CD14-positive monocyte (primary cell): ENCODE measurements around the gene PCCA. TPM values are rescaled to one million over a fixed set of nuclear protein-coding genes. Genes with fewer than 3 reads are reported as not detected.

Experiments used
- DNase-seq, 3 donors: peaks; one replicate each; pipeline ENCODE4 v3.0.0-alpha.2; 2011 to 2022
- H2AFZ ChIP-seq: 2 replicates; pipeline ENCODE4 v1.6.0; 2012; ENCODE audit warnings: mild to moderate bottlenecking, low read depth, low read length, inconsistent platforms; ENCODE audit not compliant: insufficient read depth, poor library complexity, severe bottlenecking
- H3K27ac ChIP-seq, 2 donors: 1 replicate in 1 of 2; 2 replicates in 1 of 2; pipeline ENCODE4 v1.5.1; 2012 to 2013; ENCODE audit warnings: low read length in 2 of 2, control low read depth in 1 of 2, inconsistent platforms in 1 of 2, low read depth in 1 of 2, mild to moderate bottlenecking in 1 of 2
- H3K27me3 ChIP-seq, 2 donors: one replicate each; pipeline versions ENCODE4 v1.6.0 to v1.6.1; 2011 to 2013; ENCODE audit warnings: low read length in 2 of 2; ENCODE audit not compliant: control insufficient read depth in 2 of 2, insufficient read depth in 2 of 2
- H3K36me3 ChIP-seq, 2 donors: replicated peaks in 1 of 2; 1 replicate in 1 of 2; 2 replicates in 1 of 2; pipeline versions ENCODE4 v1.5.1 to v1.6.1; 2012 to 2013; ENCODE audit warnings: low read length in 2 of 2, control low read depth in 1 of 2, inconsistent platforms in 1 of 2, mild to moderate bottlenecking in 1 of 2; ENCODE audit not compliant: insufficient read depth in 2 of 2, control insufficient read depth in 1 of 2
- H3K4me1 ChIP-seq, 2 donors: 1 replicate in 1 of 2; 2 replicates in 1 of 2; pipeline versions ENCODE4 v1.5.1 to v1.6.1; 2012 to 2013; ENCODE audit warnings: low read length in 2 of 2, control low read depth in 1 of 2, inconsistent platforms in 1 of 2, mild to moderate bottlenecking in 1 of 2, moderate library complexity in 1 of 2; ENCODE audit not compliant: insufficient read depth in 2 of 2, control insufficient read depth in 1 of 2
- H3K4me2 ChIP-seq: replicated peaks from 2 replicates; pipeline ENCODE3; 2012; ENCODE audit warnings: low read length, moderate library complexity, mild to moderate bottlenecking; ENCODE audit not compliant: poor library complexity, severe bottlenecking; ENCODE audit errors: extremely low read depth
- H3K4me3 ChIP-seq, 3 experiments: fragments of 200-600 bp in 1 of 3; sonication (generic) in 1 of 3; replicated peaks in 1 of 3; 1 replicate in 2 of 3; 2 replicates in 1 of 3; pipeline ENCODE4 v1.5.1; 2011 to 2013; ENCODE audit warnings: low read length in 3 of 3, mild to moderate bottlenecking in 3 of 3, control low read depth in 2 of 3, low read depth in 2 of 3, inconsistent platforms in 1 of 3, moderate library complexity in 1 of 3
- H3K79me2 ChIP-seq: 2 replicates; pipeline ENCODE4 v1.6.0; 2012; ENCODE audit warnings: mild to moderate bottlenecking, control low read depth, inconsistent platforms, low read length, moderate library complexity; ENCODE audit not compliant: insufficient read depth
- H3K9ac ChIP-seq: 2 replicates; pipeline ENCODE4 v1.6.0; 2017; ENCODE audit warnings: low read length, mild to moderate bottlenecking; ENCODE audit not compliant: insufficient read depth, poor library complexity, severe bottlenecking
- H3K9me3 ChIP-seq, 2 donors: replicated peaks in 1 of 2; 1 replicate in 1 of 2; 2 replicates in 1 of 2; pipeline versions ENCODE4 v1.5.1 to v1.6.1; 2012 to 2013; ENCODE audit warnings: low read length in 2 of 2, control low read depth in 1 of 2; ENCODE audit not compliant: control insufficient read depth in 1 of 2, insufficient read depth in 1 of 2
- H4K20me1 ChIP-seq: 2 replicates; pipeline ENCODE4 v1.6.0; 2012; ENCODE audit warnings: mild to moderate bottlenecking, low read length, control low read depth, moderate library complexity; ENCODE audit not compliant: insufficient read depth
- H3K27ac Mint-ChIP-seq, 7 donors: one replicate each; pipeline ENCODE4 v1.8.0; 2020; ENCODE audit warnings: mild to moderate bottlenecking in 7 of 7, mixed read lengths in 7 of 7, moderate library complexity in 6 of 7, inconsistent platforms in 2 of 7
- H3K27me3 Mint-ChIP-seq, 3 donors: one replicate each; pipeline ENCODE4 v1.8.0; 2021 to 2022; ENCODE audit warnings: low read depth in 3 of 3, mild to moderate bottlenecking in 3 of 3, mixed read lengths in 3 of 3, moderate library complexity in 3 of 3, inconsistent platforms in 1 of 3
- H3K36me3 Mint-ChIP-seq, 2 donors: one replicate each; pipeline ENCODE4 v1.8.0; 2020; ENCODE audit warnings: mixed read lengths in 2 of 2, inconsistent platforms in 1 of 2, mild to moderate bottlenecking in 1 of 2
- H3K4me1 Mint-ChIP-seq: one replicate; pipeline ENCODE4 v1.8.0; 2020; ENCODE audit warnings: mild to moderate bottlenecking, mixed read lengths
- H3K4me3 Mint-ChIP-seq, 2 donors: one replicate each; pipeline ENCODE4 v1.8.0; 2020; ENCODE audit warnings: mild to moderate bottlenecking in 2 of 2, mixed read lengths in 2 of 2, moderate library complexity in 1 of 2
- H3K9me3 Mint-ChIP-seq, 7 donors: one replicate each; pipeline ENCODE4 v1.8.0; 2020 to 2022; ENCODE audit warnings: mixed read lengths in 7 of 7, mild to moderate bottlenecking in 6 of 7, moderate library complexity in 6 of 7, inconsistent platforms in 2 of 7
- CTCF ChIP-seq: fragments of 200-600 bp; IDR thresholded peaks from one replicate; pipeline ENCODE4 v1.8.0; 2022; ENCODE audit warnings: antibody characterized with exemption, mild to moderate bottlenecking
- WGBS: methylation state at CpG from one replicate; pipeline ENCODE4 v1.1.5; 2013; ENCODE audit warnings: missing lambda C conversion rate; ENCODE audit not compliant: insufficient coverage; 5-methylcytosine and 5-hydroxymethylcytosine counted together
- intact Hi-C, 2 donors: fragments of 100-400 bp; cut with micrococcal nuclease; formaldehyde crosslinking; loops; one replicate each; pipeline versions ENCODE4 v1.15.0 to v1.15.1; 2023
- polyA plus RNA-seq, 3 donors: library from polyadenylated mRNA; depleted of rRNA in 1 of 3; unstranded in 2 of 3; stranded (reverse) in 1 of 3; fragments of 300-500 nt in 2 of 3; fragments of >200 nt in 1 of 3; fragmentation: Illumina TruSeq in 2 of 3; gene quantifications; 1 replicate in 2 of 3; 2 replicates in 1 of 3; pipeline ENCODE4 v1.2.3, GENCODE V29; 2012 to 2021

The PCCA gene
- polyA plus RNA-seq, 3 donors: 4.4 to 13.5 (median 11.9) TPM

GRCh38 chr13:100138859-100139491 is 50.1 kb downstream of the PCCA start:
- Mint-ChIP-seq H3K27me3 (peaks cover 0 to 1% (median 0%) of the 10 kb centered on the region in 3 donors), H3K4me3 (no peak overlapping the region)

GRCh38 chr13:100139817-100140216 is 50.9 kb downstream of the PCCA start:
- H3K9ac ChIP-seq: no peak overlapping the region
- Mint-ChIP-seq H3K27ac (no peak overlapping the region), H3K36me3 (peaks cover 9 to 11% of the 10 kb centered on the region in 2 donors), H3K4me1 (peaks cover 7% of the 10 kb centered on the region), H3K4me3 (no peak overlapping the region), H3K27me3 (peaks cover 0 to 1% (median 0%) of the 10 kb centered on the region in 3 donors), H3K9me3 (peaks cover 6 to 24% (median 10%) of the 10 kb centered on the region in 7 donors)
- H4K20me1 ChIP-seq: no peaks in the 10 kb centered on the region
- H3K9me3 ChIP-seq: peaks cover 2 to 7% of the 10 kb centered on the region in 2 donors
- no peaks in the 10 kb centered on the region for H3K27me3 ChIP-seq
- no CpG with 5 or more reads among the region's 1 CpG for WGBS
- no peaks in the 10 kb centered on the region for H3K4me1 ChIP-seq
- no peak overlapping the region for H3K27ac ChIP-seq
- no peak overlapping the region for H3K4me2 ChIP-seq
- H2AFZ ChIP-seq: no peak overlapping the region
- DNase-seq: no peak
- H3K79me2 ChIP-seq: no peaks in the 10 kb centered on the region
- no peaks in the 10 kb centered on the region for H3K36me3 ChIP-seq
- H3K4me3 ChIP-seq: no peak overlapping the region
- intact Hi-C loops: no loop called here
- no peak for TF ChIP-seq CTCF

More at GRCh38 chr13:100138859-100139491, 50.1 kb downstream of the PCCA start:
- no peak for DNase-seq
- Histone ChIP-seq H3K4me2 (no peak overlapping the region), H3K4me3 (no peak overlapping the region), H3K9me3 (peaks cover 0 to 7% of the 10 kb centered on the region in 2 donors), H3K36me3 (no peaks in the 10 kb centered on the region), H3K9ac (no peak overlapping the region), H3K27ac (no peak overlapping the region), H2AFZ (no peak overlapping the region), H3K79me2 (no peaks in the 10 kb centered on the region), H4K20me1 (no peaks in the 10 kb centered on the region), H3K27me3 (no peaks in the 10 kb centered on the region), H3K4me1 (no peaks in the 10 kb centered on the region)
- Mint-ChIP-seq H3K36me3 (peaks cover 8 to 9% of the 10 kb centered on the region in 2 donors), H3K4me1 (peaks cover 7% of the 10 kb centered on the region), H3K9me3 (peaks cover 6 to 21% (median 9%) of the 10 kb centered on the region in 7 donors), H3K27ac (no peak overlapping the region)
- intact Hi-C loops: no loop called here
- TF ChIP-seq CTCF: no peak
- no CpG with 5 or more reads among the region's 1 CpG for WGBS
